Vagina (tissue), 2 donors: Measurements from ENCODE around the gene CACHD1.

Experiments
- CTCF ChIP-seq, 3 experiments: fragments of 450-650 bp in 2 of 3; fragments of 200-600 bp in 1 of 3; sonication (generic) in 1 of 3; IDR thresholded peaks; one replicate each; pipeline ENCODE4 v1.5.1; 2017 to 2019; ENCODE audit warnings: antibody characterized with exemption in 3 of 3, mild to moderate bottlenecking in 2 of 3, moderate library complexity in 2 of 3
- POLR2A ChIP-seq, 2 donors: fragments of 450-650 bp; IDR thresholded peaks; one replicate each; pipeline ENCODE4 v1.6.1; 2017; ENCODE audit warnings: antibody characterized with exemption in 2 of 2, mild to moderate bottlenecking in 2 of 2, moderate library complexity in 2 of 2
- POLR2AphosphoS5 ChIP-seq, 2 donors: sonication (generic); formaldehyde crosslinking; IDR thresholded peaks; one replicate each; pipeline ENCODE4 v1.9.0; 2017; ENCODE audit warnings: antibody characterized with exemption in 2 of 2, mild to moderate bottlenecking in 2 of 2, low read depth in 1 of 2; ENCODE audit not compliant: insufficient read depth in 1 of 2

GRCh38 chr1:64424412-64424811 lies 45.5 kb upstream of the CACHD1 start:
- no peak for TF ChIP-seq CTCF (IDR thresholded peaks at IDR 0.05)
- TF ChIP-seq POLR2A (IDR thresholded peaks at IDR 0.05), result no peak
- no peak for TF ChIP-seq POLR2AphosphoS5 (IDR thresholded peaks at IDR 0.05; ENCODE audit: insufficient read depth in 1 of 2, low read depth in 1 of 2)
